NCI-H1930 (cell line): ENCODE data around the gene DENND1A.
"Not testable (repeated sequence)": the region's sequence is repeated elsewhere in the genome, so short reads cannot be mapped to it uniquely, and the experiment has no call there.

Experiments used
- DNase-seq, 2 experiments: peaks; one replicate each; lab custom pipeline; 2025; lab: John Stamatoyannopoulos, UW

Gene DENND1A

DNA sequence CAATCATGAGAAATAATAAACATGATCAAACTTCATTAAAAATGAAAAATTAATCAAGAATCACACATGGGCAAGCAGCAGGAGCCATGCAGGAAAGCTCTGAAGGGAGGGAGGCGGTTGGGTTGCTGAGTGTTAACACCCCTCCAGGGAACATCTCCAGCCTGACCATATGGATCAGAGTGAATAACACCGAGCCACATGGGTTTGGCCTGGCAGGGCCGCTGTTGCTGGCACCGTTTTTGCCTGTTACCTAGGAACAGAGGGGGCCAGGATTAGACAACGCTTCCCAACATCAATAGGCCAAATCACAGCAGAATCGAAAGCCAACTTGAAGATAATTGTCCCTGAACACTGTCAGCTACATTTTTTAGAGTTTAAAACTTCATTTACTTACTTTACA lies 160.2 kb downstream of the DENND1A start:
- no peak for DNase-seq

GRCh38 chr9:123763910-123764588 lies 165.9 kb downstream of the DENND1A start:
- DNase-seq: no peak

- no peak for DNase-seq
Measured at GRCh38 chr9:123761905-123762605, 167.9 kb downstream of the DENND1A start.

- no peak for DNase-seq
Measured at GRCh38 chr9:123757960-123758359, 172.0 kb downstream of the DENND1A start.

DNA sequence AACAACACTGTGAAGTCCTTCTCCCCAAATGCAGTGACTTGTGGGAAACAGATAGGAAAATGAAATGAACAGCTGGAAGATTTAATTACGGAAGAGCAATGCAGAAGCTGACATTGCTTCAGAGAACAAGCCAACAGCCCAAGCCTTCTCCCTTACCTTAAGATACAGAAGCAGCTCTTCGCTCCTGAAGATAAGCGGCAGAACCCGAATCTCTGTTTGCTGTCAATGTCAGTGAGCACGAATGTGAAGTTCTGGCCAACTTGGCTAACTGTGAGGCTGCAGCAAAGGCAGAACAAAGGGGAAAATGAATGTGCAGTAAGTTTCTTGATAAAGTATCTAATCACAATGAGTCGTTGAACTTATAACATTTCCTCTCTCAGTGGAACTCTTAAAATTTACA lies 172.4 kb downstream of the DENND1A start:
- no peak for DNase-seq

- no peak for DNase-seq
Measured at GRCh38 chr9:123756484-123757106, 173.3 kb downstream of the DENND1A start.

DNA sequence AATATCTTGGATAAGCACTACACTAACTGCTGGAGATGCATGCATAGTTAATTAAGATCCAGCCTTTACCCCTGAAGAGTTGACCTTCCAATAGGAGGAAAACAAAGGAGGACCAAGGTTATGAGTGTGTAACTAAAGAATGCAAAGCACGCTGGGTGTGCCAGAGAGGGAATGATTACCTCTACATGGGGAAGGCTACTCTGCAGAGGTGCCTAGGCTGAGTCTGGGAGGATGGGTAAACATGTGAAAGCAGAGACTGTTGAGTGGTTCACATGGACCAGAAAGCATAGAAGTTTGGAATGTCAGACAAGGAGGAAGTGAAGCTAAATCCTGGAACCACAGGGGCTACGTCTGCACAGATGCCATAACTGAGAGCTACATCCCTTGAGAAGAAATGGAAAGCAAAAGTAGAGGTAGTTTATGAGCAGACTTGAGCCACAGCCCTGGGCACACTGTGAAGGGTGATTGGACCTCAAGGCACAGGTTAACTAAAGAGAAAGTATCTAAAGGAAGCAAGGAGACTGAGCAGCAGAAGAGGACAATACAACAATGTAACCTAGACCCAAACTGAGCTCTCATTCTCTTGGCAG lies 176.2 kb downstream of the DENND1A start:
- no peak for DNase-seq

DNA sequence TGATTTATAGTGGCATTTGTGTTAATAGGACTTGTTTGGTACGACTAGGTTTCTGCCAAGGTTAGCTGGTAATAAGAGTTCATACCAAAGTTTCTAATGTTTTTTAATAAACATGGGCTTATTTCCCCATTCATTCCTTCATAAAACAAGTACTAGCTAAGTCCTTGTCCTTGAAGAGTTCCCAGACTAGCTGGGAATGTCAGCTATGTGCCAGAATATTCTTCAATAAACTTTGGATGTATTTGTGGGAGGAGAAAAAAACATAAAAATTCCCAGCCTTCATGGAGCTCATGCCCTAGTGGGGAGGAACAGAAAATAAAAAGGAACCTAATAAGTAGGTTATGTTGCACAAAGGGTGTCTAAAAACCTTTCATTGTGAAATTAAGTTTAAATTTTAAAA lies 176.9 kb downstream of the DENND1A start:
- DNase-seq: no peak

DNA sequence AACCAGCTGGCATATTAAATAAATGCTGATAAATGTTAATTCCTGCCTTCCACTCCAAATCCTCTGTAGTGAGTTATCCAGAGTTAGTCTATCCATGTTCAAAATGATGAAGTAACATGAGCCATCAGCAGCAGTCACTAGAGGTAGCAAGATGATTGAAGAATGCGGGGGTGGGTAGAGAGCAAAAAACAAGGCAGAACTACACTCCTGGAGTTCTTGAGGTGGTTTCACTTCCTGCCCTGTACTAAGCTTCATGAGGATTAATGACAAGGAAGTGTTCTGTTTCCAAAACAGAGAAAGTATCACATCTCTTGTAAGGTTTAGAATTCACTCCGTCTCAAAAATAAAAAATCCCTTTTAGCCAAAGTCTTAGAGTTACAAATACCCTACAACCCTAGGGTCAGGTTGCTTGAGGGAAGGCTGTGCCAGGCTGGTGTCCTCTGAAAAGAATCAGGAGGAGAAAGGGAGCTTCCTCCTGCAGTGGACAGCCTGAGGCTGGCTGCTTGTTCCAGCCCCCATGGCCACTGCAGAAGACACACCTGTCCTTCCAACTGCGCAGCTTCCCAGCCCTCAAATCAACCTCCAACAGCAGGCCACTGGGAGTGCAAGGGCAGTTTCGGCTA lies 180.2 kb downstream of the DENND1A start:
- no peak for DNase-seq

- DNase-seq: no peak
Measured at GRCh38 chr9:123746765-123747164, 183.2 kb downstream of the DENND1A start.

DNA sequence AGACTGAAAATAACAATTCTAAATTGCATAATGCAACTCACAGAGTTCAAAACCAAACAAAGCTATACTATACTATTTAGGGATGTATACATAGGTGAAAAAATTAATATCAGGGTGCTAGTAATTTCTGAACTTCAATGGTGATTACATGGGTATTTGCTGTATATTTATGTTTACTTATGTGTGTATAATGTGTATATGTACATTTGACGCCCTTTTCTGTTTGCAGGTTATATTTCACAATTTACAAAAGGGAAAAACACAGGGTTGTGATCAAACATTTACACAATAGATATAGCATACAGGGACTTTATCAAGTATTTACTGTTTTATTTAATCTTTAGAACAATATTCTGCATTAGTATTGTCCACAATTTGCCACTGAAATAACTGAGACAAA lies 184.0 kb downstream of the DENND1A start:
- no peak for DNase-seq

GRCh38 chr9:123745451-123745850 lies 184.5 kb downstream of the DENND1A start:
- DNase-seq: peak; percentile 12 to 27

DNA sequence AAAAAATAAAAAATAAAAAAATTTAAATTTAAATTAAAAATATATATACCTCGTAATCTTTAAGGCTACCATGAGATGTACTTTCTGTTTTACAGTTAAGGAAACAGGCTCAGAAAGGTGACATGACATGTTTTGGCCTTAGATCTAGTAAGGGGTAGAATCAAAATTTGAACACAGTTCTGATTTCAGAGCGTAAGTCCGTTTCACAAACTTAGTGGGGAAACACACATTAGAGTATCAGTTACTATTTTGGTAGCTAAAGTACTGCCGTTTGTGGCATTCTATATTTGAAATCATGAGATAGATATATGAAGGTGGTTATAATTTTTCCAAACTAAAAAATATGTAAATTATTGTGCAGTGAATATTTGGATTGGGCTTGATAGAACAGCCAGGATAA lies 186.2 kb downstream of the DENND1A start:
- DNase-seq: no peak

- DNase-seq: no peak
Measured at GRCh38 chr9:123742009-123742767, 187.7 kb downstream of the DENND1A start.

- DNase-seq: no peak
Measured at GRCh38 chr9:123741214-123741613, 188.7 kb downstream of the DENND1A start.

DNA sequence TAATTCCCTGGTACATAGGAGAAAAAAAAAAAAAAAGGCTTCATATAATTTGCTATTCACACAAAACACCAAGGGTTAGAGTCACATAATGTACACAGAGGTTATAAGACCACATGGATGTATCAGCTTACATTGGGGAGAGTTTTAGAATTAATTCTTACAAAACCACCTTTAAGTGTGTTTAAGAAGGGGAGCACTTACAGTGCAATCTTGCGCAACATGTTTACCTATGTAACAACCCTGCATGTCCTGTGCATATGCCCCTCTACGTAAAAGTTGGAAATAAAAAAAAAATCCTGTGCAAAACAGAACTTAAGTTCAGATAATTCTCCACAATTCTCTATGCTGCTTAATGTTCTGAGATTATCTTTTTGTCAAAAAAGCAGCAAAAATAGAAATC lies 190.0 kb downstream of the DENND1A start:
- no peak for DNase-seq

DNA sequence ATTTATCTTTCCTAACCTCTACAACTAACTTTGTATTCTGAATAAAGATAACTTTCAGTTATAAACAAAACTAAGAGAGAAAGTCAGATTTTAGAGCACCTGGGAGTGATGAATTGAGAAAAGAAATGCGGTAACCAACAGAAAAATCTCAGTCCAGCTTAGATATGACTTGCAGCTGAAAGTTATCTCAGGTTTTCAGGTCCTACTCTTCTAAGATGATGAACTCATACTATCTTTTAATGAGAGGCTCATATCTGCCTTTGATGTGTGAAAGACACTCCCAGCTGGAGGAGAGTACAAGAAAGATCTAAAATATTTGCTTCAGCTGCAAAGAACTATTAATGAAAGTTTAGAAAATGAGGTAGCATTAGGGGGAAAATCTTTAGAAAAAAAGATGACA lies 190.5 kb downstream of the DENND1A start:
- DNase-seq: no peak

GRCh38 chr9:123738648-123739047 lies 191.3 kb downstream of the DENND1A start:
- no peak for DNase-seq

DNA sequence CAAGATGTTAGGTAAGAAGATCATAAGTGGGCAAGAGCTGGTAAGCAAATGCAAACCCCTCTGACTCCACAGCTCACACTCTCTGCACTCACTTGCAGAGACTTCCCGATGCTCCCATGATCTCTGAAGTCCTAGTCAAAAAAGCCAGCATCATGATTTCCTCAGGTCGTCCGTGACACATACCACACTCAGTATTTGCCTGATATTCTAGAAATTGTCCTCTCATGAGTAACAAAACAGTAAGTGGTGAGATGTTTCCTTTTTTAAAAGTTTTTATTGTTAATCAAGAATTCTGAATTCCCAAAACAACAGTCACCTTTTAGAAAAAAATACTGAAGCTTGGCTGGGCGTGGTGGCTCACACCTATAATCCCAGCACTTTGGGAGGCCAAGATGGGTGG lies 194.6 kb downstream of the DENND1A start:
- no peak for DNase-seq

- DNase-seq: not testable (repeated sequence)
Measured at GRCh38 chr9:123728571-123728970, 201.4 kb downstream of the DENND1A start.

- DNase-seq: no peak
Measured at GRCh38 chr9:123727332-123727731, 202.6 kb downstream of the DENND1A start.

- no peak for DNase-seq
Measured at GRCh38 chr9:123725389-123725788, 204.5 kb downstream of the DENND1A start.
